GM12801 (cell line): ENCODE measurements around the gene TEC.

ENCODE experiments used
- TF ChIP-seq, protein P1 (sequence below): IDR thresholded peaks from one replicate; pipeline ENCODE4 v1.5.1; 2011; ENCODE audit warnings: control low read depth; ENCODE audit not compliant: insufficient read length; ENCODE audit errors: extremely low read depth

The TEC gene

DNA sequence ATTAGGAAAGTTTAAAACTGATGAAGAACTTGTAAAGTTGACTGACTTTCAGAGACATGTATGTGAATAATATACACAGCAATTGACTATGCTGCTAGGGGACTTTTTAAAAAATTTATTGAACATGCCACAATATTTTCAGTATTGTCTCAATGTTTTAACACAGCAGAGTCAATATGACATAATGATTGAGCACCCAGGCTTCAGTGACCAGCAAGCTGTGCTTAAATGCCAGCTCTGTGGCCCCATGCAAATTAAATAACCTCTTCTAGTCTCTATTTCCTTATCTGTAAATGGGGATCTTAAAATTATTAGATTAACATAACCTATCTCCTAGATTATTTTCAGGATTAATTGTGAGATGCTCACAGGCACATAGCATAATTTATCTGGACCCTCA is 78.8 kb downstream of the TEC start:
- TF ChIP-seq, protein P1, sequence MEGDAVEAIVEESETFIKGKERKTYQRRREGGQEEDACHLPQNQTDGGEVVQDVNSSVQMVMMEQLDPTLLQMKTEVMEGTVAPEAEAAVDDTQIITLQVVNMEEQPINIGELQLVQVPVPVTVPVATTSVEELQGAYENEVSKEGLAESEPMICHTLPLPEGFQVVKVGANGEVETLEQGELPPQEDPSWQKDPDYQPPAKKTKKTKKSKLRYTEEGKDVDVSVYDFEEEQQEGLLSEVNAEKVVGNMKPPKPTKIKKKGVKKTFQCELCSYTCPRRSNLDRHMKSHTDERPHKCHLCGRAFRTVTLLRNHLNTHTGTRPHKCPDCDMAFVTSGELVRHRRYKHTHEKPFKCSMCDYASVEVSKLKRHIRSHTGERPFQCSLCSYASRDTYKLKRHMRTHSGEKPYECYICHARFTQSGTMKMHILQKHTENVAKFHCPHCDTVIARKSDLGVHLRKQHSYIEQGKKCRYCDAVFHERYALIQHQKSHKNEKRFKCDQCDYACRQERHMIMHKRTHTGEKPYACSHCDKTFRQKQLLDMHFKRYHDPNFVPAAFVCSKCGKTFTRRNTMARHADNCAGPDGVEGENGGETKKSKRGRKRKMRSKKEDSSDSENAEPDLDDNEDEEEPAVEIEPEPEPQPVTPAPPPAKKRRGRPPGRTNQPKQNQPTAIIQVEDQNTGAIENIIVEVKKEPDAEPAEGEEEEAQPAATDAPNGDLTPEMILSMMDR, result no peak

DNA sequence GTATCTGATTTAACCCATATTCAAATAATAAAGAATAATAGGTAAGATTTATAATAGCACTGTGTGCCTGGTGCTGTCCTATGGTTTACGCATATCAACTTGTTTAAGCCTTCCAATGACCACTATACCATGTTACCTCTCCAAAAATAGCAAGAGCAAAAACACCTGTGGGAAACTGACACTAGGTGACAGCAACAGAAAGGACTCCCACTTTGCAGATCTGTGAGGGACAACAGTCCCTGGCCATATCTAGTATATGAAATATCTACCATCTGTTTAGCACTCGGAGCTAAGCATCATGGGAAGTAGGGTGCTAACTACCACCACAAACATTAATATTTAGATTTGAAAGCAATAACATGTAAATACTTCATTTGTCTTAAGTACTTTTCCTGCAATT is 79.9 kb downstream of the TEC start:
- TF ChIP-seq, protein P1, result no peak

DNA sequence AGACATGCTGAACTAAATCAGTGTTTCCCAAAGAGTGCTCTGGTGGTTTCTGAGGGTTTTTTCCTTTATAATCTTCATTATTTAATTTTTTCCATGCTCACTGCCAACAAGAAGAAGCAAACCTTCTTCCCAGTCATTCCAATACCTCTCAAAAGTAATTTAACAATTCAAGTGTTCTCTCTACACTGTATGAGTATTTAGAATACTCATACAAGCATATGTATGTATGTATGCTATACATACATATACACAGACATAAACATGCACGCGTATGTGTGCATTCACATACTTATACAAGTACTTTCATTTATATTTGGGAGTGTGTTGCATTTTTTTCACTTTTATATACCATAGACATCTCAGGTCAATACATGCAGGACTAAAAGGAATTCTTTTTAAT is 81.2 kb downstream of the TEC start:
- TF ChIP-seq, protein P1, result no peak

DNA sequence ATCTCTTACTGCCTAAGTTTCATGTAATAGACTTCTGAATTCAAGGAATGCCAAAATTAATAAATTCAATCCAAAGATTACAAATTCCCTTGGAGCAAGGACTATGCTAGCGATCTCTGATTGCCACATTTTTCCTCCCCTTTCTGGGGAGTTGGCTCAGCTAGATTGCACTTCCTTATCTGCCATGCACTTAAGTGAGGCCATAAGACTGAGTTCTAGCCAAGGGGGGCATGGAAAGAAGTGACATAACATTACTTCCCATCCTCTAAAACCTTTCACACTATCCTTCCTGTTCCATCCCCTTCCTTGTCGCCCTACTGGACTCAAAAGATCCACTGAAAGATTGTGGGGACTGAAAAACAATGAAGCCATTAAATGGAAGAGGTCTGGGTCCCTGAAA is 81.8 kb downstream of the TEC start:
- TF ChIP-seq, protein P1, result no peak

DNA sequence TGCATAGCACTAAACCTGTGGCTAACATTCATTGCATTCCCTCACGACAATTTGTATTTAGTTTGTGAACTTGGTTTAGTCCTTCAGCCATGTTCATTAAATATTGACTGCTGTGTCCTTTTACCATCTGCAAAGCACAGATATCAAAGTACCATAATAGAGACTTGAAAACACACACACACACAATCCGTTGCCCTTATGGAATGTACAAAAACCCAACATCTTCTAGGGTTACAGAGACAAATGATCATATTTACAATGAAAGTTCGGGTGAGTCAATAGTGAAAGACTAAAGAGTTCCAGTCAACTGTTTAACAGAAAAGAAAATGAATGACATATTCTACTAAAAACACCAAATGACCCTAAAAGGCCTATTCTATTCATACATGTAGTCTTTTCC is 84.8 kb downstream of the TEC start:
- TF ChIP-seq, protein P1, result no peak

DNA sequence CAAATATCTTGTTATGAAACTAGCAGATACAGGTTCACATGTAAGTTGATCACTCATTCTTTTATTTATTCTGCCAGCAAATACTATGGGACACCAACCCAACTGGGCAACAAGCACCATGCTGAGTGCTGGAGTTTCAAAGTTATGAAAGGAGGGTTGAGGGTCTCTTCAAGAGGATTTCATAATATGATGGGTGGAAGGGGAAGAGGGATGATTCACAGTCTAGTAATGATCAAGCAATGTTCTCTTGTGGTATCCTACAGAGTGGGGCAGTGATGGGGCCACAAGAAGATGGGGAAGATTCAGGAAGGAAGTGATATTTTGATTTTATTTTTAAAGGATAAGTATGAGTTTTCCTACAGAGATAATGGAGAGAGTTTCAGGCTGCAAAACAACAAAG is 89.4 kb downstream of the TEC start:
- TF ChIP-seq, protein P1, result no peak

DNA sequence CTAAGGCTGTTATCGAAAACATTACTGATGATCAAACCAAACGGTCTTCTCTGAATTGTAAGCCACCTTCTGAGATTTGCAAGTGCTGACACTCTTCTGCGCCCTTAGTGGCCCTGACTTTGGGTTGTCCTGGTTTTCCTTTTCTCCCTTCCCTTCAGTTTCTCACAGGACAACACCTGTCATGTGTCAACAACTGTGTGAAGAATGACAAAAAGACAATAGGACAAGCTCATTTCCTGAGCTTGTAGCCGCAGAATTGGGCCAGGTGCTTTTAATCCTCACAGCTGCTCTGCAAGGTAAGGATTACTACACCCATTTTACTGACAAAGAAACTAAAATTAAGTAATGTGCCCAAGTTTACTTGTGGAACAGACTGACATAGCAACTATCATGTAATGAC is 90.7 kb downstream of the TEC start:
- TF ChIP-seq, protein P1, result no peak

DNA sequence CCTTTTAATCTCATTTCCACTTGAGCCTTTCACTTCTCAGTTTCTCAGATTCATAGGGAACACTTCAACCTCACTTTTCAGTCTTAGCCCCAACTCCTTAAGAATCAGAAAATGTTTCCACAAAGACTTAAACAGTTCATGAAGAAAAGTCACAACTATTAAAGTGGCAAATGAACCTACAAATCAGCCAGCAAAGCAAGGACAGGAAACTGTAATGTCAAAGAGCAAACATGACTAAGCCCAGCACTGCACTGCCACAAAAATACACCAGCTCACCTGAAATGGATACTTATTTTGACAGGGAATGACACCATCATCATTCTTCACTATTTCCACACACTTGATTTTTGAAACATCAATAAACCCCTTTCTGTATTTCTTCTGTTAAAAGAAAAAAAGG is 93.8 kb downstream of the TEC start:
- TF ChIP-seq, protein P1, result no peak
